H4 (cell line): ENCODE data around the gene CHST1. TPM values are rescaled to one million over a fixed set of nuclear protein-coding genes. Genes with fewer than 3 reads are reported as not detected.

Experiments
- DNase-seq: peaks from one replicate; pipeline ENCODE4 v3.0.0-alpha.2; 2015; ENCODE audit warnings: low spot score
- total RNA-seq: library from RNA; depleted of rRNA; stranded (reverse); fragments of >200 nt; shearing (Covaris generic); gene quantifications from 2 replicates; pipeline ENCODE4 v1.2.3, GENCODE V29; 2014

CHST1 gene
- total RNA-seq, 1 experiment from 2014 or later, result 0.95 TPM

DNA sequence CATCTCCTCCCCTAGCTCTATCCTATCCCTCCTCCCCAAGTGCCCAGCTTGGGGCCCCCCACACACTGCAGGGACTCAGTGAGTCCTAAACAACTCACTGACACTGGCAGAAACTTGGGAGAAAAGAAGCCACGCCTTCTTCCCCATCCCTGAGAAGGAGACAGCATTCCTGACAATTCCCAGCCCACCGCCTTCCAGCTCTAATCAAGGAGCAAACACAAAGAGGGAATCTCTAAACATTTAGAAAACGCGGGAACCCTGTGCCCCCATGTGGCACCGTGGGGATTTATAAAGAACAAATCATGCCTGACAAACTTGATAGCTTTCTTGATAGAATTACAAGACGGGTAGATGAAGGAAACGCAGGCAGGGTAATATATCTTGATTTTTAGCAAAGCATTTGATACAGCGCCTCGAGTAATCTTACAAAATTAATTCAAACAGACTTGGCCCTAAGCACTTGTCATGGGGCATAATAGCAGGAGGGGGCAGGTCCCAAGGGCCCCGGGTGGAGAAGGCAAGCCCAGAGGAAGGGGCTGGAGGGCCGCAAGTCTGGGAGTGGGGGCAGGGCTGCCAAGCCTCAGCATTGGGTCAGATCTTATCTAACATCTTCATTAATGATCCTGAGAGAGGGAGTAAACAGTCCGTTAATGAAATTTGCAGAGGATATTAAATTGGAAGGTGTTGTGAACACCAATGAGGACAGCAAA is 4.5 kb downstream of the CHST1 start:
- no peak for DNase-seq

DNA sequence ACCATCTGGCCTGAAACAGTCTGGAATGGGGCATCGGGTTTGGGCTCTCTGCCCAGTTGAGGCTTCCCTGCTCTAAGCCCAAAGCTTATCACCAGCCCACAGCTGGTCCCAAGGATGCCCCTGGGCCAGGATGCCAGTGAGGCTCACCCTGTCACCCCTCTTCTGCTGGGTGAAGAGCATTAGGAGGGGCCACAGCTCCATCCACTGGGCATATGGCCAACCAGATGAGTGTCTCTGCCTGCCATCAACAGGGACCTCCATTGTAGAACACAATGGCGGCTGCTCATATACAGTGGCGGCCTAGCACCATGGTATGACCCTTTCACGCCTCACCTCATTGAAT is 5.6 kb downstream of the CHST1 start:
- no peak for DNase-seq

DNA sequence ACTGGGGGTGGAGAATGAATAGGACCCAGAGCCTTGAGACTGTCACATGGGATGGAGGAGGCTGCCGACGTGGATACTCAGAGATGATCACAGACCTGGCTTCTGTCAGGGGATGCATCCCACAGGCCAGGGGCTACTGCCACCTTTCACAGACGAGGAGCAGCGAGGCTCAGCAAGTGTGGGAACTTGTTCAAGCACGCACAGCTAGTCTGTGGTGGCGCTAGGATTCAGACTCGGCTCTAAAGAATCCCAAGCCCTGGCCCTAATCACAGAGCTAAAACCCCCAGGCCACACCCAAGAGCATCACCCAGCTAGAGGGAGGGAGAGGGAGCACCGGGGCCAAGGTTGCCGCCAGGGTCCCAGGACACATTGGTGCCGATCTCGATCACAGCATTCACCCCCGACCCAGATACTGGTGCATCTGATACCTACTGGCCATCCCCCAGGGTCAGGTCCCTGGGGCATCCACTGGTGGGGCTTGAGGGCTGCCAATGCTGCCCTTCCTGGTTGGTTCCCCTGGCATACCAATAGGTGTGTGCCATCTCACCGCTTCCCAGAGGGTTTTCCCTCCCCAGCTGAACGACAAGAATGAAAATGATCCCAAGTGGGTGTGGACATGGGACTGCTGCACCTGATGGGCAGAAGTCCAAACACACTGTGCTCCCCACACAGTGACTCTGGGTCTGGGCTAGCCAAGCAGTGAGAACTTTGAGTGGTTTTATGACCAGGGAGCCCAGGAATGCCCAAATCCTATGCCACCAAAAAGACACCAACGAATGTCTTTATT is 6.2 kb downstream of the CHST1 start:
- no peak for DNase-seq

DNA sequence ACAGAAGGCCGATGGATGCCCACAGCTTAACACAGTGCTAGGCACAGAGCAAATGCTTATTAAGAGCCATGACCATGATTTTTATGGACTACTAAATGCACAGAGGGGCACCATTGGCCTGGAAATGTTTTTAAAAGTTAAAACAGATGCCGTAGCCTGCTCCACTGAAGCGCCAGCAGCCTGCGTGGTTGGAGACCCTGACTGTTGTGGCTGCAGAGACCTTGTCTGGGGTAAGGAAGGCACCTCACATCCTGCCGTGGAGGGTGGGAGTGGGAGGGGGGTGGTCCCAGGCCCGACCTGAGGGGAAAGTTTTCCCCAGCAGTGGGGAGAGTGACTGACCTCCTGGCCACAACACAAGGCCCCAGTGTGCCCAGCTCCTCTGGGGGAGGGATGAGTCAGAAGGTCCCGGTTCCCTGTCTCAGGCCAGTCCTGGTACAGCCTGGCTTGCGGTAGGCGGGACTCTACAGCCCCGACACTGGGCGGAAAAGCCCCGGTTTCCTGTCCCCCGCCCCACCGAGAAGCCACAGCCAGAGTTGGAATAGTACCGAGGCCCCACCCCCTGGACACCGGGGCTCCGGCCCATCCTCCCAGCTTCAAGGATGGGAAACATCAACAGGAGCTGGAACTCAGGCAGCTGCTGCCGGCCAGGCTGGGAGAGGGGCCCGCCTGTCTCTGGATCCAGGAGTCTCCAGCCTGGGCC is 7.0 kb downstream of the CHST1 start:
- DNase-seq, result peak; percentile 86

DNA sequence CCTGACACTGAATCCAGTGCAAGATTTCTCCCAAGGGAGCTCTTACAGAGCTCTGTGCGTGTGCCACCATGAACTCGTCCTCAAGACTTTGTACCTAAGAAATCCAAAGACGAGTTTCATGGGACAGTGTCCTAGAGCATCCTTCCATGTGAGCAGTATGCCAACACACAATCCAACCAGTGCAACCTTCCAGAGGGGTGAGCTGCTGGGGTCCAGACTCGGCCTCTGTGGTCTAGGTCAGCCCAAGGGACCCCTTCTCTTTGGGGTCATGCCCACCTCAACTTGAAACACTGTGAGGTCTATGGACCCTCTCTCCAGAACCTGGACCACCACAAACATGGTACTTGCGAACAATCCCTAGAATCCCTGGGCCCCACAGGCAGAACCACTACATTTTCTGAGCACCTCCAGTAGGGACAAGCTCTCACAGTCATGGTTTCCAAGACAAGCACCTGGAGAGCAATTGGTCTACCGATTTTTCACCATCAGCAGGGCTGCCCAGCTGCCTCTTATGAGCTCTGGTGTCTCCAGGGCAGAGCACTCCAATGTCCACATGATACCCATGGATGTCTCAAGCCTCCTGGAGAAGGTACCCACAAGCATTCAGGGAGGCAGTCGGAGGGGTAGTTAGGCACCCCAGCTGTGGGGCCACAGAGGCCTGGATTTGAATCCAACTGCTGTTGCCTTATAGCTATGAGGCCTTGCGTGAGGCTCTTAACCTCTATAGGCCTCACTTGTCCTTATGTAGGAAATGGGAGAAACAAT is 7.7 kb downstream of the CHST1 start:
- no peak for DNase-seq

DNA sequence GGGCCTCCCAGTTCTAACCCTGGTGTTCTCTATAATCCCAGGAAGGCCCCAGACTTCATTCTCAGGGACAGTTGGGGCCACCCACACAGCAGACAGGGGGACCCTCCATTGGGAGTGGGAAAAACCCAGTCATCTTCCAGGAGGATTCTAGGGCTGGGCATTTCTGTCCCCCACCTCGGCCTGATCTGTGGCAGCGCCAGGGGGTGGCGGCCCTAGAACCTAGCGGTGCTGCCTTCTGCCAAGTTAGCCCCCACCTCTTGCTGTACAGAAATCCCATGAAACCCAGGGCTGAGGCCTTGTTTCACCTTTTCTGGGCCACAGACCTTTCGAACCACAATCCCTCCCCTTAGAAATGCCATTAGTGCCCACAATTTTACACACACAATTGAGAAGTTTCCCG is 9.6 kb downstream of the CHST1 start:
- no peak for DNase-seq

DNA sequence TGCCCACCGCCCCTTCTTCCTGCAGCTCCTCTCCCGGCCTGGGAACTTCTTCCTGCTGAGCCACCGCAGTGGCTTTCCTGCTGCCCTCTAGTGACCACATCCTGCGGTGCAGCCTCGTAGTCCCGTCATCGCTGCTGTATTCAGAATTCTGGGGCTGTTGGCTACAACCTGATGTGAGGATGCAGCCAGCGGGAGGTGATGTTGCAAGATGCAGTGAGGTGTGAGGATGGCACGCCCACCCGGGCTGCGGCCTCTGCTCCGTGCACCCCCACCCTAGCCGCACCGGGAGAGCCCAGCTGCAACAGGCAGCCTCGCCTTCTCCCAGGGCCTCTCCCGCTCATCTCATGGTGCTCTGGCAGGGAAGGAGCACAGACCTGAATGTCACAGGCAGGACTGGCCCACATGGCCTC is 10.1 kb downstream of the CHST1 start:
- peak; percentile 78 for DNase-seq

DNA sequence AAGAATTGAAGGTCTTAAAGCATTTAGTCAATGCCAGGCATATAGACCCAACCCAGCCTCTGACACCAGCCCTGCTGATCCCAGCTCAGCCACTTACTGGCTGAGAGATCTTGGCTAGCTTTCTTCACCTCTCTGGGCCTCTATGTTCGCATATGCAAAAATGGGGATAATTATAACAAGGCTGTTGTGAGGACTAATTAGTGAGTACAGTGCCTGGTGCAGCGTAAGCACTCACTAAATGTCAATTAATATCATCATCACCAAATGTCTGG is 10.5 kb downstream of the CHST1 start:
- no peak for DNase-seq

DNA sequence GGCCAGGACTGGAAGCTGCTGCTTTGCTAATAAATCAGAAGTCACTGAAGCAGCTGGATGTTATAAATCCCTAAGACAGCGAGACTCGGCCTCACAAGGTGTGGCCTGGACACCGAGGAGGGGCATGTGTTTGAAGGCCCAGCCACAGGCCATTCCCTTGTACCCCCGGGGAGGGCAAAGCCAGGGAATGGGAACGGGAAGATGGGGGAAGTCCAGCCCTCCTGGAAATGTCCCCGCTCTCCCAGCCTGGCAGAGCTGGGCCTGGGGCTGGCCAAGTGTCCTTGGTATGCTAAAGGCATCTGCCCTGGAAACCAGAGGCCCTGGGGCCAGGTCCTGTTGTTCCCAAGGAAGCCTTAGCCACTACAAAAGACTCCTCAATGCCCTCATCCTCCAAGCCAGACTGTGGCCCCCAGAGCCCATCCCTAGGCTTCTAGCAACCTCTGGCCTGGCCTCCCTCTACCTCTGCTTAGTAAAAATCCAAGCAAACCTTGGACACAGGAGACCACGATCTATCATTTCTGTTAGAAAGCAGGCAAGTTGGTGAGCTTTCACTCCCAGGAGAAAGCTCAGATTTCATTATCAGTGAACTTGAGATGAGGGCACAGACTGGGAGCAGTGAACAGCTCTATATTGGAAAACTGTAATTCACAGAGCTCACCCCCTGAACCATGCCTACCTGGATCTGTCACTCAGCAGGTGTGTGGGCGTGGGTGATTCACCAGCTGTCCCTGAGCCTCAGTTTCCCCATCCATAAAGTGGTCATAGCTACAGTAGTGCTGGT is 11.0 kb downstream of the CHST1 start:
- no peak for DNase-seq

DNA sequence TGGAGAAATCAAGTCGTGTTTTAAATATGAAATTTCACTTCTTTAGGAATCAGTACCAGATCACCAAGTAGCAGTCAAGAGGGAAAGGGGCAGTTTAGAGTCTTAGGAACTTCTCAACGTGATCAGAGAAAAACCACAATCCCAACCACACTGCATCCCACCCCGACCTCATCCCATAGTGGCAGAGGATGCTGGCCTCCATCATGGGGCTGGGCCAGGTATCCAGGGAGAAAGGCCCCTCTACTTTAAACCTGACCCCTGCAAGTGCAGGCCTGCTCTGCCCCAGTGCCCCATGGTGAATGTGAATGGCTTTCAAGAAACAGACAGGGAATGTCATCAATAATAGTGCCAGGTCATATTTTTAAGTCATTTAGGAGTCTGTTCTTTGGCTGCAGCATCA is 12.1 kb downstream of the CHST1 start:
- no peak for DNase-seq

DNA sequence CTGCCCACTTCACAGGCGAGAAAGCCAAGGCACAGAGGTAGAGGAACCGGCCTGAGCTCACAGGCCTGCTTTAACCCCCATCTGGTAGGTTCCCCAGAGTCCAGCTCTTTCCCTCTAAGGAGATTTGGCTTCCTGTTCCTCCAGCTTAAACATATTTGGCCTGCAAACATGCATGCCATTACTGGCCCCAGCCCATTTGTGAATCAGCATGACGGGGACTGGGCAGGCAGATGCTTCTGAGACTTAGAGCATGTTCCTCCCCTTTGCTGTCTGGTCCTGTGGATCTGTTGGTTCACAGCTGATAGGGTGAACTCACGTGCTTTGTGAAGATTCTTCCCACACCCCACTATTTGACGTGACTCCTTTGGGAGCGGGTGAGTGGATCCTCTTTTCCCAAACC is 12.6 kb downstream of the CHST1 start:
- no peak for DNase-seq

DNA sequence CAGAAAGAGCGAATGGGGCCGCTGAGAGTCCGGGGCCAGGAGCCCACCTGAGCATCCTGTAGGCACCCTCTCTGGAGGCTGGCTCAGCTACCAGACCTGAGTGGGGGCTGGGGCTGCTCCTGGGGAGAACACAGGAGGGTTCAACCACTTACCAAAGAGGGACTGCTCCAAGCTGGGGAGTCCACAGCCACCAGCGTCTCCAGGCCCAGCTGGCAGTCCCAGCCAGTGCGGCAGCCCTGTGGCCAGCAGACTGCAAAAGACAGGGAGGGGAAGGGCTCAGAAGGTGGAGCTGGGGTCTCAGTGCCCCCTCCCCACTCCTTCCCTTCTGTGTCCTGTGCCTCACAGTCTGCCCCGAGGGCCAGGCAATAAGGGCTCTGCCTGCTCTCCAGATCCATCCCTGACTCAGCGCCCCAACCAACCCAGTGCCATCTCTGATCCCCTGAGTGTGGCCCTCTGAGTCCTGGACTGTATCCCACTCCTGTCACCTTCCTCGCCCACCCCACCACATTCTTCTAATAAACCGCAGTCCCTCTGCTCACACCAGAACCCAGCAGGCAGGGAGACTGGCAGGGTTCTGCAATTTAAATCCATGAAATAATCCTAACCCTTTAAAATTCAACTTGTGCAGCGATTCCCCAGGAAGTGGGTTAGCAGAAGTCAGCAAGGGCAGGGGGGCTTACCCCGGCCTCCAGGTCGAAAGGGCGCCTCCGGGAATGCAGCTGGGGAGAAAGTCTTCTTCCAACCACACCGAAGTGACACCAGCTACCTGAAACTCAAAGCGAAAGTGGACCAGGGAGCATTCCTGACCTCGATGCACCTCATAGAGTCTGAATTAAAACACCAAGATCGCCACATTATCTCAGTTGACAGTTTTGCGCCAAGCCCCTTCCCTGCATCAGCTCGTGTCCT is 13.3 kb downstream of the CHST1 start:
- no peak for DNase-seq

DNA sequence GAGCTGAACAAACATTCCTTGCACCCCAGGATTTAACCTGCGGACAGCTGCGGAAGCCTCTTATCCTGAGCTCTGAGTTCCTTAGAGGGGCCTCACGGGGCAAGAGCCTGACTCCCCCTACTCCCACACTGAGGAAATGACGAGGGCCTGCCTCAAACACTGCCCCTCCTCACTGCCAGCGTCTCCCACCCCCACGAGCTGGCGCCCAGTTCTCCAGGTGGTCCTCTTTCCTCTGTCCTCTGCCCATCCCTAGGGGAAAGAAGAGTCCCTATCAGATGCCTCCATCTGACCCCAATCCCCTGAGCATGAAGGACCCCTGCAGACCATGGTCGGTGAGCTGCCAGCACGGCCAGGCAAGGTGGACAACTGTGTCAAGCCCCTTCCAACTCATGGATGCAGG is 14.3 kb downstream of the CHST1 start:
- no peak for DNase-seq

DNA sequence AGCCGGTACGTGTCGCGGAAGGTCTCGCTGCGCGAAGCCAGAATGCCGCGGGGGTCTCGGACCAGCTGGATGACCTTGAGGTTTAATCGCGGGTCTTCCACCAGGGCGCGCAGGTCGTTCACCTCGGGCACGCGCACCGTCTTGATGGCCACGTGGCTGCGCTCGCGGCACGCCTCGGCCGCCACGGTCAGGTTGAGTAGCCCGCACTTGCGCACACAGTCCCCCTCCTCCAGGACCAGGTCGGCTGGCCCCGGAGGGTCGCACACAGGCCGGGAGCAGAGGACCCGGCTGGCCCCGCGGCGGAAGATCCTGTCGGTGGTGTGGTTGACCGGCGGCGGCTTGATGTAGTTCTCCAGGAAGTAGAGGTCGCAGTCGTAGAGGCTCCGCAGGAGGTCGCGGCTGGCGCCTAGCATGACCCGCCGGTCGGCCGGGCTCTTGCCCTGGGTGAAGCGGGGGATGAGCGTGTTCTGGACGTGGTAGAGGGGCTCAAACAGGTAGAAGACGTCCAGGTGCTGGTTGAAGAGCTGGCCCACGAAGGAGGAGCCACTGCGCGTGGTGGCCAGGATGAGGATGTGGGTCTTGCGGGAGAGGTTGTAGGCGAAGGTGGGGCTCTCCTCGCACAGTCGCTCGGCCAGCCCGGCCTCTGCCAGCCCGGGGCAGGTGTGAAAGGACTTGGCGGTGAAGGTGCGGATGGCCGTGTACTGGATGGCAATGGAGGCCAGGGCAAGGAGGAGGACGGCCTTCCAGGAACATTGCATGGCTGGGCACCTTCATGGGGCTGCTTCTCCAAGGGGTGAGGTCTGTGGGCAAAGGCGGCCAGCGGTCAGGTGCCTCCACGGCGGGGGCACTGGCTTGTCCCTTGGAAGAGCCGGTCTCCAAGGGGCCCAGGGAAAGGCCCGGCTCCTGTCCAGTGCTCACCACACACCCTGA is 15.0 kb downstream of the CHST1 start:
- DNase-seq, result no peak

DNA sequence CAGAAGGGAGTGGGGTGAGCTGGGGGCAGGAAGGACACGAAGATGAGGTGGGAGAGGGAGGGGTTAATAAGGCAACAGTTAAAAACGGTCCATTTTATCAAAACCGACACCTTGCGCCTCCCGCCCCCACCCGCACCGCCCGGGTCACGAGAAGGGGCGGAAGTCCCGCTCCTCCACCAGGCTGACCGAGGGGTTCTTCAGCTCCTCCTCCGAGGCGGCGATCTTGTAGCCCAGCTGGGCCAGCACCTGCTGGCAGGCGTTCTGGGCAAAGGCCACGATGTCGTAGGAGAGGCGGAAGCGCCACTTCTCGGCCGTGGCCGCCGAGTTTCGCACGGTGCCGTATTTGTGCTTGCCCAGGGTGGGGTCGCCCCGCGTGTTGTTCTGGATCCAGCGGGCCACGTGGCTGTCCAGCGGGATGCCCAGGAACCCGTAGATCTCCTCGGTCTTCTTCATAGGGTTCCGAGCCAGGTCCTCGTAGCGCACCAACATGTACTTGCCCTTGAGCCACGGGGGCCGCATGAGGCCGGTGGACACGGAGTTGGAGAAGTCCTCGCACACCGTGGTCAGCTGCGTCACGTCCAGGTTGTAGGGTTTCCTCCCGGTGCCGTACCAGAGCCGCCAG is 15.8 kb downstream of the CHST1 start:
- no peak for DNase-seq

DNA sequence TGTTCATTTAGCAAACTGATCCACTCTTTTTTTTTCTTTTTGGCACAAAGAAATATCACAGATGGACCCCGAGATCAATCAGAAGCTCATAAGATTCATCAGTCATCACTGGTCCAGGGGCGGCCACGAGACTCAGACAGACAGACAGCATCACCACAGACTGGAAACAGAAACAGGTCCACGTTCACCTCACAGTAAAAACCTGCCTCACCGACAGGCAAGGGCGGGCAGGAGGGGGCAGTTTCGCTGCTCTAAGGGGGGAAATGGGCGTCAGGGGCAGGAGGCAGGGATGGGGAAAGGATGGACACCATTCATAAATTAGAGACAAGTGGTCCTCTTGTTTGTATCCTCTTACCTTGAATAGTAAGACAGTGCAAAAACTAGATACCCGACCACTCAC is 16.5 kb downstream of the CHST1 start:
- DNase-seq, result no peak

DNA sequence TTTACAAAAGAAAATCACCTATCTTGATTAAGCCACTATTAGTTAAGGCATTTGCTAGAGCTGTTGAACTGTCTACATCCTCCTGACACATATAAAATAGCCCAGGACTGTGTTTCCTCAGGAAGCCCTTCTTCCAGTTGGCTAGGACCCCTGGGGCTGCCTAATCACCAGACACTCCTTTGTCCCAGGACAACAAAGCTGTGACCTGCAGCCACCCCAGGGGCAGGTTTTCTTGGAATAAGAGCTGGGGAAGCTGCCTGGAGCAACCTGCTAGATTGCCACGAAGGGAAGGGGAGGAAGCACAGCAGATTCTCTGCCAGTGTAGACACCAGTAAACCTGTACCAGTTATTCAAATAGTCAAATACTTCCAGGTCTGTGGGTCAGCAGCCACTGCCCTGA is 17.6 kb downstream of the CHST1 start:
- DNase-seq, result no peak

DNA sequence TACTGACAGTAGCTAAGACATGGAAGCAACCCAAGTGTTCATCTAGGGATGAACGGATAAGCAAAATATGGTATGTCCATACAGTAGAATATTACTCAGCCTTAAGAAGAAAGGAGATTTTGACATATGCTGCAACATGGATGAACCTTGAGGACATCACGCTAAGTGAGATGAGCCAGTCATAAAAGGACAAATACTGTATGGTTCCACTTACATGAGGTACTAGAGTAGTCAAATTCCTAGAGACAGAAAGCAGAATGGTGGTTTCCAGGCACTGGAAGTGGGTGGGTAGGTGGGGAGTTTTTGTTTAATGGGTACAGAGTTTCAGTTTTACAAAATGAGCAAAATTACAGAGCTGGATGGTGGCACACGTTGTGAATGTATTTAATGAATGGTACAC is 18.1 kb downstream of the CHST1 start:
- DNase-seq, result no peak
